ENCODE results near the gene USB1. TPM values are rescaled to one million over a fixed set of nuclear protein-coding genes. Genes with fewer than 3 reads are reported as not detected.

Gene USB1
- polyA plus RNA-seq, 2 of the 4 experiments (the other 2 are of a cell fraction): 88.8 to 143 TPM

DNA sequence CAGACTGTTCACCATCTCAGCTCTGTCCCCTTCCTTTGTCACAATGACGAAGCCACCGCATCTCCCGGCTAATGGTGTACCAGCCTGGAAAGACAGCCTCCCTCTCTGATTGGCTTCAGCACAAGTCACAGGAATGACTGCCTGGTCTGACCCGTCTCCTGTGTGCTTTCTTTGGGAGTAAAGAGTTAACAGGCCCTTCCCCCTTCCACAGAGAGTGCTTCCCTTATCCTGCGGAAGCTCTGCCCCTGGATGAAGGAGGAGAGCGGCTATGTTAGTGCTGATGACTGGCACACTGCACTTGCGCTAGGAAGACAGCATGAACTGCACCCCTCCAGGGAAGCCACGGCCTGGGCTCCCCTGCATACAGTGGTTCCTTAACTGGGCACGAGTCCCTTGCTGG lies 11.3 kb downstream of the USB1 start (continued):
- TF ChIP-seq ZNF302 (CRISPR knock-in tag; IDR thresholded peaks at IDR 0.05) (no peak), FOSL2 (IDR thresholded peaks at IDR 0.05) (no peak), FOSL2 (CRISPR knock-in tag; IDR thresholded peaks at IDR 0.05) (no peak), NR3C1 (IDR thresholded peaks at IDR 0.05) (no peak), ZC3H11A (IDR thresholded peaks at IDR 0.05) (no peak), NFE2L2 (conservative IDR thresholded peaks at IDR 0.05; ENCODE audit: low read length) (no peak), HOXB5 (CRISPR knock-in tag; IDR thresholded peaks at IDR 0.05) (no peak)

DNA sequence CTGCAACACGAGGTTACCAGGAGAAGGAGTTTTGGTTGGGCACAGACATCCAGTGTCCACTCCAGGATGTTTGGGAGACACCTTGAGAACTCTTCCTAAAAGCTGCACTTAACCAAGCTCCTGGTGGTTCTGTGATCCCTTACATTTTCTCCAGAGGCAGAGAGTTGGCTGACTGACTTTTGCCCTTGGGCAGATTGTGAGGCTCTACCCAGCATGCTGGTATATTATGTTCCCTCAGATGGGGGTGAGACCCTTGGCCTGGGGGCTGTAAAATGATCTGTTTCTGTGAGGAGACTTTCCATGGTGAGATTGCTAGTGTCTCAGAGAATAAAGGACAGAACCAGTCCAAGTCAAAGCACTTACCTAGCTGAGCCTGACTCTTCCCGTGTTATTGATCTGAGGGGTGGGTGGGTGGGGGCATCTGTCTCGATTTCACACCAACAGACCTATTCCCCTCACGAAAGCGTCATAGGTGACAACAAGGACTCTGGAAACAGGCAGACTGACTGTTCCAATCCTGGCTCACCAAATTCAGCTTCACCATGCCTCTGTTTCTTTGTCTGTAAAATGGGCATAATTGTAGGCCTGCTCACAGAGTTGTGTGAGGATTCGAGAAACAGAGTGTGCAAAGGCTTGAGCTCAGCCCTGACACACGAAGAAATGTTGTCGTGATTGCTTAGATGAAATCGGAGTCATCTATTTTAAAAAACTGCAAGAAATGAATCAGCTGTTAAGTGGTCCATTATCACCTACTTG lies 12.2 kb downstream of the USB1 start:
- DNase-seq (ENCODE audit: low read depth in 1 of 2, low spot score in 1 of 2) (no peak), ATAC-seq (no peak), FAIRE-seq (no peak)
- ChIA-PET CTCF (interaction anchor here (0.9 to 3.0 kb wide), 7 partner anchors 9 to 113 kb away, joined by 3 to 13 read pairs (median 5); no protein-coding TSS in a partner anchor), POLR2A (interaction anchor here (0.9 kb wide), 1 partner anchor 115 kb away, joined by 3 read pairs; no protein-coding TSS in a partner anchor)
- 88% methylated on average over 9 of the region's 9 CpGs for WGBS (ENCODE audit: missing lambda C conversion rate)
- Histone ChIP-seq H3K4me3 (no peak overlapping the region), H3K4me1 (peaks cover 23% of the 10 kb centered on the region), H3K4me2 (no peak overlapping the region), H3K9me3 (no peaks in the 10 kb centered on the region), H3K27ac (no peak overlapping the region)
- no peak for TF ChIP-seq PHF8 (IDR thresholded peaks at IDR 0.05; ENCODE audit: borderline replicate concordance, low read depth)
- no peak for TF ChIP-seq BHLHE40 (IDR thresholded peaks at IDR 0.05; ENCODE audit: low read depth, low read length)
- TF ChIP-seq RARB (CRISPR knock-in tag; IDR thresholded peaks at IDR 0.05): no peak
- TF ChIP-seq, protein P1, sequence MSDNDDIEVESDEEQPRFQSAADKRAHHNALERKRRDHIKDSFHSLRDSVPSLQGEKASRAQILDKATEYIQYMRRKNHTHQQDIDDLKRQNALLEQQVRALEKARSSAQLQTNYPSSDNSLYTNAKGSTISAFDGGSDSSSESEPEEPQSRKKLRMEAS (IDR thresholded peaks at IDR 0.05): no peak
- TF ChIP-seq, protein P2, sequence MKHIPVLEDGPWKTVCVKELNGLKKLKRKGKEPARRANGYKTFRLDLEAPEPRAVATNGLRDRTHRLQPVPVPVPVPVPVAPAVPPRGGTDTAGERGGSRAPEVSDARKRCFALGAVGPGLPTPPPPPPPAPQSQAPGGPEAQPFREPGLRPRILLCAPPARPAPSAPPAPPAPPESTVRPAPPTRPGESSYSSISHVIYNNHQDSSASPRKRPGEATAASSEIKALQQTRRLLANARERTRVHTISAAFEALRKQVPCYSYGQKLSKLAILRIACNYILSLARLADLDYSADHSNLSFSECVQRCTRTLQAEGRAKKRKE (CRISPR knock-in tag; IDR thresholded peaks at IDR 0.05; ENCODE audit: low read depth): no peak
- no peak for TF ChIP-seq NFE2L2 (conservative IDR thresholded peaks at IDR 0.05; ENCODE audit: low read length)
- no peak for TF ChIP-seq NPAS2 (CRISPR knock-in tag; IDR thresholded peaks at IDR 0.05; ENCODE audit: borderline replicate concordance)
- no peak for TF ChIP-seq POLR2A (IDR thresholded peaks at IDR 0.05; ENCODE audit: low read length)
- TF ChIP-seq, protein P3, sequence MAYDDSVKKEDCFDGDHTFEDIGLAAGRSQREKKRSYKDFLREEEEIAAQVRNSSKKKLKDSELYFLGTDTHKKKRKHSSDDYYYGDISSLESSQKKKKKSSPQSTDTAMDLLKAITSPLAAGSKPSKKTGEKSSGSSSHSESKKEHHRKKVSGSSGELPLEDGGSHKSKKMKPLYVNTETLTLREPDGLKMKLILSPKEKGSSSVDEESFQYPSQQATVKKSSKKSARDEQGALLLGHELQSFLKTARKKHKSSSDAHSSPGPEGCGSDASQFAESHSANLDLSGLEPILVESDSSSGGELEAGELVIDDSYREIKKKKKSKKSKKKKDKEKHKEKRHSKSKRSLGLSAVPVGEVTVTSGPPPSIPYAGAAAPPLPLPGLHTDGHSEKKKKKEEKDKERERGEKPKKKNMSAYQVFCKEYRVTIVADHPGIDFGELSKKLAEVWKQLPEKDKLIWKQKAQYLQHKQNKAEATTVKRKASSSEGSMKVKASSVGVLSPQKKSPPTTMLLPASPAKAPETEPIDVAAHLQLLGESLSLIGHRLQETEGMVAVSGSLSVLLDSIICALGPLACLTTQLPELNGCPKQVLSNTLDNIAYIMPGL (CRISPR knock-in tag; IDR thresholded peaks at IDR 0.05; ENCODE audit: borderline replicate concordance): no peak

DNA sequence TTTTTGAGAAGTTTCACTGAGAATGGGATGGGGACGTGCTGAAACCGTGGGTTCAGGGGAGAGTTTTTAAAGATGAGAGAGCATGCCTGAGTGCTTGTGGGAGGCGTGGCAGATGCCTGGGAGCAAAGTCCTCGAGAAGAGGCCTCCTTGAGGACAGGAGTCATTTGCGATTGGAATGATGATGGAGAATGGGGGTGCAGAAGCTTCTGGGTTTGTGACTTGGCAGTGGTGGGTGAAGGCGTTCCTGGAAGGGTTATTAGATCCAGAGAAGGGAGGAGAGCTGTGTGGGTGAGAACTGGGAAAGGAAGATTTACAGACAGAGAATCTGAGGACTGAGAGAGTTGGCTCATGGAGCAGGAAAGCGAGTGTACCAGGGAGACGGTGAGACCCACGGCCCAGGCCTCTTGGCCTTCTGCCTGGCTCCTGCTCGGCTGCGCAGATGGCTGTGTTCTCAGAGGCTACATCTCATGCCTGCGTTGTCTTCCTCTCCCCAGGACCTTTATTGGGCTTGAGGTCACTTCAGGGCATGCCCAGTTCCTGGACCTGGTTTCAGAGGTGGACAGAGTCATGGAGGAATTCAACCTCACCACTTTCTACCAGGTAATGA lies 15.7 kb downstream of the USB1 start:
- Histone ChIP-seq H3K9me3 (no peaks in the 10 kb centered on the region), H3K4me2 (no peak overlapping the region), H3K27ac (no peak overlapping the region), H3K4me1 (peaks cover 8% of the 10 kb centered on the region; the same call in 1 of the 3 replicates), H3K4me3 (no peak overlapping the region)
- ATAC-seq (no peak), FAIRE-seq (no peak), DNase-seq (ENCODE audit: low read depth in 1 of 2, low spot score in 1 of 2) (no peak)
- WGBS (ENCODE audit: missing lambda C conversion rate): 72% methylated on average over 12 of the region's 12 CpGs
- ChIA-PET CTCF (interaction anchor here (1.2 to 1.6 kb wide), 2 partner anchors 109 to 294 kb away, joined by 3 to 4 read pairs; no protein-coding TSS in a partner anchor), POLR2A (no interaction called here)
- TF ChIP-seq, protein P4, sequence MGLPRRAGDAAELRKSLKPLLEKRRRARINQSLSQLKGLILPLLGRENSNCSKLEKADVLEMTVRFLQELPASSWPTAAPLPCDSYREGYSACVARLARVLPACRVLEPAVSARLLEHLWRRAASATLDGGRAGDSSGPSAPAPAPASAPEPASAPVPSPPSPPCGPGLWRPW (IDR thresholded peaks at IDR 0.05): no peak
- TF ChIP-seq, protein P5, sequence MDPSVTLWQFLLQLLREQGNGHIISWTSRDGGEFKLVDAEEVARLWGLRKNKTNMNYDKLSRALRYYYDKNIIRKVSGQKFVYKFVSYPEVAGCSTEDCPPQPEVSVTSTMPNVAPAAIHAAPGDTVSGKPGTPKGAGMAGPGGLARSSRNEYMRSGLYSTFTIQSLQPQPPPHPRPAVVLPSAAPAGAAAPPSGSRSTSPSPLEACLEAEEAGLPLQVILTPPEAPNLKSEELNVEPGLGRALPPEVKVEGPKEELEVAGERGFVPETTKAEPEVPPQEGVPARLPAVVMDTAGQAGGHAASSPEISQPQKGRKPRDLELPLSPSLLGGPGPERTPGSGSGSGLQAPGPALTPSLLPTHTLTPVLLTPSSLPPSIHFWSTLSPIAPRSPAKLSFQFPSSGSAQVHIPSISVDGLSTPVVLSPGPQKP (IDR thresholded peaks at IDR 0.05; ENCODE audit: low read depth, low read length): no peak
- TF ChIP-seq ZFP36 (IDR thresholded peaks at IDR 0.05; ENCODE audit: borderline replicate concordance, partially characterized antibody) (no peak), NR3C1 (IDR thresholded peaks at IDR 0.05) (no peak), MAZ (IDR thresholded peaks at IDR 0.05; ENCODE audit: borderline replicate concordance, low read depth, low read length) (no peak), ZSCAN20 (CRISPR knock-in tag; IDR thresholded peaks at IDR 0.05) (no peak)
- TF ChIP-seq, protein P6, sequence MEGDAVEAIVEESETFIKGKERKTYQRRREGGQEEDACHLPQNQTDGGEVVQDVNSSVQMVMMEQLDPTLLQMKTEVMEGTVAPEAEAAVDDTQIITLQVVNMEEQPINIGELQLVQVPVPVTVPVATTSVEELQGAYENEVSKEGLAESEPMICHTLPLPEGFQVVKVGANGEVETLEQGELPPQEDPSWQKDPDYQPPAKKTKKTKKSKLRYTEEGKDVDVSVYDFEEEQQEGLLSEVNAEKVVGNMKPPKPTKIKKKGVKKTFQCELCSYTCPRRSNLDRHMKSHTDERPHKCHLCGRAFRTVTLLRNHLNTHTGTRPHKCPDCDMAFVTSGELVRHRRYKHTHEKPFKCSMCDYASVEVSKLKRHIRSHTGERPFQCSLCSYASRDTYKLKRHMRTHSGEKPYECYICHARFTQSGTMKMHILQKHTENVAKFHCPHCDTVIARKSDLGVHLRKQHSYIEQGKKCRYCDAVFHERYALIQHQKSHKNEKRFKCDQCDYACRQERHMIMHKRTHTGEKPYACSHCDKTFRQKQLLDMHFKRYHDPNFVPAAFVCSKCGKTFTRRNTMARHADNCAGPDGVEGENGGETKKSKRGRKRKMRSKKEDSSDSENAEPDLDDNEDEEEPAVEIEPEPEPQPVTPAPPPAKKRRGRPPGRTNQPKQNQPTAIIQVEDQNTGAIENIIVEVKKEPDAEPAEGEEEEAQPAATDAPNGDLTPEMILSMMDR (IDR thresholded peaks at IDR 0.05): no peak
- TF ChIP-seq, protein P1 (IDR thresholded peaks at IDR 0.05): no peak
- TF ChIP-seq, protein P7, sequence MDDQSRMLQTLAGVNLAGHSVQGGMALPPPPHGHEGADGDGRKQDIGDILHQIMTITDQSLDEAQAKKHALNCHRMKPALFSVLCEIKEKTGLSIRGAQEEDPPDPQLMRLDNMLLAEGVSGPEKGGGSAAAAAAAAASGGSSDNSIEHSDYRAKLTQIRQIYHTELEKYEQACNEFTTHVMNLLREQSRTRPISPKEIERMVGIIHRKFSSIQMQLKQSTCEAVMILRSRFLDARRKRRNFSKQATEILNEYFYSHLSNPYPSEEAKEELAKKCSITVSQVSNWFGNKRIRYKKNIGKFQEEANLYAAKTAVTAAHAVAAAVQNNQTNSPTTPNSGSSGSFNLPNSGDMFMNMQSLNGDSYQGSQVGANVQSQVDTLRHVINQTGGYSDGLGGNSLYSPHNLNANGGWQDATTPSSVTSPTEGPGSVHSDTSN (IDR thresholded peaks at IDR 0.05): no peak
